Measurements from ENCODE around the gene PTPRS. TPM values are rescaled to one million over a fixed set of nuclear protein-coding genes. Genes with fewer than 3 reads are reported as not detected.

Gene PTPRS
- total and polyA plus RNA-seq, 7 donors, result 4.2 to 29.7 (median 11.4) TPM

- Histone ChIP-seq H3K36me3 (ENCODE audit: insufficient read depth in 1 of 2, low read depth in 1 of 2) (no peaks in the 10 kb centered on the region), H3K27me3 (ENCODE audit: insufficient read depth in 3 of 3, low read length in 2 of 3) (peaks cover 0 to 7% (median 1%) of the 10 kb centered on the region in 3 donors), H3K4me3 (no peak overlapping the region), H3K27ac (no peak overlapping the region), H3K4me1 (no peaks in the 10 kb centered on the region), H3K9me3 (no peaks in the 10 kb centered on the region)
- no peak for ATAC-seq
- intact Hi-C loops (cut with DNase I), result no loop called here
- TF ChIP-seq CTCF (IDR thresholded peaks at IDR 0.05), result no peak
- WGBS, 3 donors, result 83 to 91% (median 87%) methylated on average over 7 of the region's 7 CpGs
- DNase-seq, result peak in 1 of 2 donors; percentile 30
Measured at GRCh38 chr19:5303208-5303607, 37.4 kb downstream of the PTPRS start.

- H3K9me3 ChIP-seq, result no peaks in the 10 kb centered on the region
- no peak for ATAC-seq
- WGBS, 3 donors, result 54 to 57% (median 56%) methylated on average over 9 of the region's 9 CpGs
- intact Hi-C loops (cut with DNase I), result no loop called here
- H3K27ac ChIP-seq, result no peak overlapping the region
- H3K27me3 ChIP-seq (ENCODE audit: insufficient read depth in 3 of 3, low read length in 2 of 3), result peaks cover 0 to 8% (median 0%) of the 10 kb centered on the region in 3 donors
- H3K4me3 ChIP-seq, result no peak overlapping the region
- no peaks in the 10 kb centered on the region for H3K4me1 ChIP-seq
- no peak for DNase-seq
- TF ChIP-seq CTCF (IDR thresholded peaks at IDR 0.05), result no peak
- no peaks in the 10 kb centered on the region for H3K36me3 ChIP-seq (ENCODE audit: insufficient read depth in 1 of 2, low read depth in 1 of 2)
Measured at GRCh38 chr19:5302396-5302795, 38.2 kb downstream of the PTPRS start.

- Histone ChIP-seq H3K36me3 (ENCODE audit: insufficient read depth in 1 of 2, low read depth in 1 of 2) (no peaks in the 10 kb centered on the region), H3K4me3 (no peak overlapping the region), H3K9me3 (no peaks in the 10 kb centered on the region), H3K27ac (no peak overlapping the region), H3K4me1 (no peaks in the 10 kb centered on the region), H3K27me3 (ENCODE audit: insufficient read depth in 3 of 3, low read length in 2 of 3) (peaks cover 0 to 8% (median 0%) of the 10 kb centered on the region in 3 donors)
- ATAC-seq, result no peak
- intact Hi-C loops (cut with DNase I), result no loop called here
- no peak for DNase-seq
- 93 to 100% (median 95%) methylated on average over 2 of the region's 2 CpGs for WGBS, 3 donors
- TF ChIP-seq CTCF (IDR thresholded peaks at IDR 0.05), result no peak
Measured at GRCh38 chr19:5299137-5299536, 41.5 kb downstream of the PTPRS start.

- H3K4me3 ChIP-seq, result no peak overlapping the region
- DNase-seq, result peak in 1 of 2 donors; percentile 35
- TF ChIP-seq CTCF (IDR thresholded peaks at IDR 0.05), result no peak
- H3K4me1 ChIP-seq, result no peaks in the 10 kb centered on the region
- H3K27me3 ChIP-seq (ENCODE audit: insufficient read depth in 3 of 3, low read length in 2 of 3), result peaks cover 0 to 8% (median 0%) of the 10 kb centered on the region in 3 donors
- H3K9me3 ChIP-seq, result no peaks in the 10 kb centered on the region
- no peak overlapping the region for H3K27ac ChIP-seq
- 87 to 97% (median 92%) methylated on average over 13 of the region's 13 CpGs for WGBS, 3 donors
- intact Hi-C loops (cut with DNase I), result no loop called here
- no peaks in the 10 kb centered on the region for H3K36me3 ChIP-seq (ENCODE audit: insufficient read depth in 1 of 2, low read depth in 1 of 2)
- no peak for ATAC-seq
Measured at GRCh38 chr19:5298471-5298901, 42.1 kb downstream of the PTPRS start.

GRCh38 chr19:5297272-5297669, 43.3 kb downstream of the PTPRS start:
- 87 to 93% (median 90%) methylated on average over 6 of the region's 6 CpGs for WGBS, 3 donors
- Histone ChIP-seq H3K36me3 (ENCODE audit: insufficient read depth in 1 of 2, low read depth in 1 of 2) (no peaks in the 10 kb centered on the region), H3K4me1 (peaks cover 2% of the 10 kb centered on the region), H3K27me3 (ENCODE audit: insufficient read depth in 3 of 3, low read length in 2 of 3) (peaks cover 0 to 8% (median 0%) of the 10 kb centered on the region in 3 donors), H3K9me3 (no peaks in the 10 kb centered on the region), H3K4me3 (no peak overlapping the region), H3K27ac (no peak overlapping the region)
- ATAC-seq (no peak), DNase-seq (no peak)
- TF ChIP-seq CTCF (IDR thresholded peaks at IDR 0.05), result no peak
- intact Hi-C loops (cut with DNase I), result no loop called here

Measured in psoas muscle (tissue), 8 donors.